GM18909 (cell line): ENCODE measurements around the gene FAM199X.

Source experiments
- ATAC-seq: cut with Tn5 transposase; IDR thresholded peaks from one replicate; pipeline ENCODE4 v1.9.1; 2021; ENCODE audit warnings: mild to moderate bottlenecking; ENCODE audit not compliant: unreplicated experiment, poor library complexity

Gene FAM199X

DNA sequence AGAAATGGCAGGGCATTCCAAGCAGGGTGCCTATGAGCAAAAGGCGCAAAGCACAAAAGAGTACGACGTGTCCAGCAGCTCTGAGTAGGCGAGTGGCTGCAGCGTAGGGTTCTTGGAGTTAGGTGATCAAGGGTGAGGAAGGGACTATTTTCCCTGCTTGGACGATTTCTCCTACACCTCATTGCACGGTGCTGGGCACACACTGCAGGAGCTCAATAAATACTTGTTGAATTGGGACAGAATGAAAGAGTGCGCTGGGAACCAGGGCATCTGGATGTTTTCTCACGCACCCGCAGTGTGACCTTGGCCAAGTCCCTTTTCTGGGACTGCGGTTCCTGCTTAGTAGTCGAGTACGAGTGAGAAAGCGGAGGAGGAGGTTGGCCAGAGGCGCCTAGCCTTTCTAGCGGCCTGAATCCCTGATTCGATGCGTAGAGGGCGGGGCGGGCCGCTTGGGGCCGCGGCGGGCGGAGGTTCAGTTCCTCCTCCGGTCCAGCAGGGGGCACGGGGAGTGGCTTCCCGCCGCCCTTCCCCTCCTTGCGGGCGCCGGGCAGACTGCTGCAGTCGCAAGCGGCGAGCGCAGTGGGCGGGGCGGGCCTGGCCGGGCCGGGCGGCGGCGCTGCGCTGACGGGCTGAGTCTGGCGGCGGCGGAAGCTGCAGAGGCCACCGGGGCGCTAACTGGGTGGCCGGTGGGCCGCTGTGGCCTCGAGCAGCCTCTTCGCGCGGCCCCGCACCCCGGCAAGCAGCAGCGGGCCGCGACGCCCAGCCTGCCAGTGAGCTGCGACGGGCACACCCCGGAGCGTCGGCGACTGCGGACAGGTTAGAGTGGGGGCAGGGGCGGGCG lies at the start of gene FAM199X:
Gene FAM199X, plus strand, starts transcription at position 560 of the 841 bp plus-strand sequence. CDS start 333 bp downstream, outside the sequence.
- peak; percentile 96 for ATAC-seq

DNA sequence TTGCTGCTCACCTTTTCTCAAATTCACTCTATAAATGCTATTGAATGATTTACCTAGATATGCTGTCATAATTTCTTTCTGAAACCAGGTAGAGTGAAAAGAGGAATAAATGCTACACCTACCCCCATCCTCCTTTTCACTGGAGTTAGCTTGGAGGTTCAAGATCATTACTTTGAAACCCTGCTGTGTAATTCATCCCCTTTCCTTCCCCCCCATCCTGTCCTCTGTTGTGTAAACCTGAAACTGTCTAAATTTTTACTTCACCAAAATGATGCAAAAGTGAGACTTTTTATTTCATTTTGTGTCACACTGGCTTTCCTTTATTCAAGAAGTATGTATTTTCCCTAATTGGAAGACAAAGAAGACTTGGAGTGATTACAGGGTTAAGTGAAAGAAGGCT lies 48.5 kb upstream of the FAM199X start:
- ATAC-seq = no peak

DNA sequence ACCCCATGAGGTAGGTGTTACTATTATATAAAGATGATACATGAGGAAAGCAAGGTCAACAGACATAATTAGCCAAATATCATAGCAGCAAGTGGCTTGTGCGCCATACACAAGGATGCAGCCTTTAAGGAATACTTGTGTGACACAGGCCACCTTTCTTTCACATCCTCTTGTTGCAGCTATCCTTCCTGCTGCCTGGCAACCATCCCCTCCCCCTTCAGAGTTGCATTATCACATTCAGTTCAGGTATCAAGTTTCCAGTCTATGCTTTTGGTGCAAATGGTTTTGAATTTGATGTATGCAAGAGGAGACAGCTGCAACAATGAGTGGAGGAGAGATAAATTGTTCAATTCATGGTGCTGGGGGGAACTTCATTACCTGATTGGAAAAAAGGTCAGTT lies 47.5 kb upstream of the FAM199X start:
- no peak for ATAC-seq

DNA sequence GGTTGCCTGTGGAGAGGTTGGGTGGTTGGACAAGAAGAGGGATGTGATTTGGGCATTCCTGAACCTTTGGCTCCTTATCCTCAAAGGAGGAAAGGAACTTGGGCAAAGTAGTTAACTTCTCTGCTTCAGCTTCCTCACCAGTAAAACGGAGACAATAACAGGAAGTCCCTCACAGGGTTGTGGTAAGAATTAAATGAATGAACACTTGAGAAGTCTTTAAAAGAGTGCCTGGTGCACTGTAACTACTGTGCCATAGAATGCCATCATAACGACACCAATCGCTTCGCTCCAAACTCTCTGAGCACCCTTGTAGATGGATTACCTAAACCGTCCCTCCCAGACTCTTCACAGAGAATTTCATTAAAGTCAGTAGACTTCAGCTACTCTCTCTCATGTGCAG lies 43.4 kb upstream of the FAM199X start:
- ATAC-seq = no peak

DNA sequence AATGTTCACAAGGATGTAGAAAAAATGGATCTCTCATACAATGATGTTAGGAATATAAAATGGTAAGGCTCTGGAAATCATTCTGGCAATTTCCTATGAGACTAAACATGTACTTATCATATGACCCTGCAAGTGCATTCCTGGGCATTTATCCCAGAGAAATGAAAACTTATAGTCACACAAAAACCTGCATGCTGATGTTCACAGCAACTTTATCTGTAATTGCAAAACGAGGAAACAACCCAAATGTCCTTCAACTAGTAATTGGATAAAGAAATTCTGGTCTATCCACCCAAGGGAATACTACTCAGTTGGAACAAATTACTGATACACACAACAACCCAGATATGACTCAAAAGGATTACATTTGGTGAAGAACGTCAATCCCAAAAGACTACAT lies 39.4 kb upstream of the FAM199X start:
- ATAC-seq = no peak

DNA sequence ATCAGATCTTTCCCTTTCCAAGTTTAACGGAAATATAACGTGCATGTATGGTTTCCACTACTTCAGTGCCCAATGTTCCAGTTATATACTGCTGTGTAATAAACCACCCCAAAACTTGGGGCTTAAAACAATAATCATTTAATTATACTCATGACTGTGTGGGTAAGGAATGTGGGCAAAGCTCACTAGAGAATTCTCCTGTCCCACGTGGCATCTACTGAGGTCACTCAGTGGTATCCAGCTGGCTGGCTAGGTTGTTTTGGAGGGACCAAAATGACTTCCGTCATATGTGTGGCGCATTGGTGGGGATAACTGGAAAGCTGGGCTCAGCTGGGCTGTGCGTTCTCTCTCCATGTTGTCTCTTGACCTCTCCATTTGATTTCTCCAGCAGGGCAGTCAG lies 35.4 kb upstream of the FAM199X start:
- ATAC-seq = no peak

DNA sequence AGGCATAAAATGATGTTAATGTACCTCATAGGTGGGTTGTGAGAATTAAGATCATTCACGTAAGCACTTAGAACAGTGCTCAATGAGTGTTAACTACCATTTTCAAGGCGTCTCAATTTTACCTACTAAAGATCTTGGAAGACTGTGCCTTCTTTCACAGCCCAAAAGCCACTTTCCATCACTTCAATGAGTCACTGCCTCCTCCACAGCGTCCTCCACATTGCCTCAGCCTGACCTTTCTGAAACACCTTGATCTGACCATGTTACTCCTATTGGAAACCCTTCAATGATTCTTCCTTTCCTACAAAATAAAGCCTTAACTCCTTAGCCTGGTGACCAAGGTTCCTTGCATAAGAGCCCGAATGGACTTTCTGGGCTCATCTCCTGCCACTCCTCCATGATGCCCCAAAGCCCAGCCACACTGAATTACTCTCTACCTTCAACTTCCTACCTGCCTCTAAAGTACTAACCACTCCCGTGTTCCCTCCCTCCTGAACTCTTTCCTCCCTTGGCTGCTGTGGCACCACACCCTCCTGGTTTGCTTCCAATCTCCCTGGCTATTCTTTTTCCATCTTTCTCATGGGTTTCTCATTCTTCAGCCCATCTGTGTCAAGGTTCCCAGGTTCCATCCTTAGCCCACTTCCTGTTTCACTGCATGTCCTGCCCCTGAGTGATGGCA lies 31.5 kb upstream of the FAM199X start:
- no peak for ATAC-seq

DNA sequence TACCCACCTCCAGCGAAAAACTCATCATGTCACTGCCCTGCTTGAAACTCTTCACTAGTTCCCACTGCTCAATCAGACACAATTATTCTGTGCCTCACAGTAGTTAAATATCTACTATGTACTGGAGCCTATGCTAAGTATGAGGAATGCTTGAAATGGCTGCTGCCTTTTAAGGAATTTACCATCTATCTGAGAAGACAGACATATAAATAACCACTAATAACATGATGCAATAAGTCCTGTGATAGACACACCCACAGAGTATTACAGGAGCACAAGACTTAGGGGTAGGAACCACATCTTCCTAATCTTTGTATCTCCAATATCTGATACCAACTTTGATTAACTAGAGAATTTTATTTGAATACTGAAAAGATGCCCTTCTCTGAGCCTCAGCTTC lies 30.6 kb upstream of the FAM199X start:
- no peak for ATAC-seq

DNA sequence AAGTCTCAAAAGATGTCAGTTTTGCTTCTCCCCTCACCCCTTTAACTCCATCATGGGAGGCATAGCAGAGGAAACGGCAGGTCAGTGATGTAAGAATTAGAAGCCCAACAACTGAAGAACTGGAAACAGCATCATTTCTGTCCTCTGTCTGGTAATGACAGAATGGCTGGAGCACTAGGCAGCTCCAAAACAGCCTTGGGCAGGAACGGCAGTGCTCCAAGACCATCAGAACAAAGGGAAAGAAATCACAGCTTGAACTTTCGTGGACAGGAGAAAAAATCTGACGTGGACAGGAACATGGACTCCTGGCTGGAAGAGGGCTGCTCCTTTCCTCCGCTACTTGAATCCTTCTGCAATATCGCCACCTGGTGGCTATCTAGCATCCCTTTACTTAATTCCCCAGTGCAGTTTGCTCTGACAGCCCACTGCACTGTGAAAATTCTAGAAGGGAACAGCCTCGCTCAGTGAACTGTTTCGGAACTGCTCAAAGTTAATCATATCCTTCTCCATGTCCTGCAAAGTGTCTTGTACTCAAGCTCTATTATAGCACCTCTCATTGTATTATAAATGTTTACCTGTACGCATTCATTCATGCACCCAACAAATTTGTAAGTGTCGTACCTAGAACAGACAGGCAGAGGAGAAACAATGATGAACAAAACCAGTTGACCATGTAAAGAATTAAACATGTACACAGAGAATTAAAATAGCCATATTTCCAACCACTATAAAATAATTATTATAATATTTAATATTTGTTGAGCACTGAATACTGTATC lies 29.8 kb upstream of the FAM199X start:
- peak; percentile 94 for ATAC-seq

DNA sequence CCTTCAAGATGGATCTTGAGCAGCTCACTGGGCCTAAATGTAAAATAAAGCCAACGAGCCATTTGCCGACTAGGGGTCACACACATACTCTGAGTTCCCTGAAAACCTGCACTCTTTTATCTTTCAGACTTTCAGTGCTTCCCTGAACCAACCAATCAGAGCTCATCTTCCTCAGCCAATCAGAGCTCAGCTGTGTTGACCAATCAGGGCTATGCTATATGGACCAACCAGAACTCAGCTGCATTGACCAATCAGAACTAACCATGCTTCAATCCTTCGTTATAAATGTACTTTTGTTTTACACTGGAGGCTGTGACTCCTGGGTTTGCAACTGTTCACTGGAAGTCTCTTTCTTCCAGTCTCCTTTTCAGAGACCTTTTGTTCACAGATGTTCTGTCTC lies 28.8 kb upstream of the FAM199X start:
- no peak for ATAC-seq

DNA sequence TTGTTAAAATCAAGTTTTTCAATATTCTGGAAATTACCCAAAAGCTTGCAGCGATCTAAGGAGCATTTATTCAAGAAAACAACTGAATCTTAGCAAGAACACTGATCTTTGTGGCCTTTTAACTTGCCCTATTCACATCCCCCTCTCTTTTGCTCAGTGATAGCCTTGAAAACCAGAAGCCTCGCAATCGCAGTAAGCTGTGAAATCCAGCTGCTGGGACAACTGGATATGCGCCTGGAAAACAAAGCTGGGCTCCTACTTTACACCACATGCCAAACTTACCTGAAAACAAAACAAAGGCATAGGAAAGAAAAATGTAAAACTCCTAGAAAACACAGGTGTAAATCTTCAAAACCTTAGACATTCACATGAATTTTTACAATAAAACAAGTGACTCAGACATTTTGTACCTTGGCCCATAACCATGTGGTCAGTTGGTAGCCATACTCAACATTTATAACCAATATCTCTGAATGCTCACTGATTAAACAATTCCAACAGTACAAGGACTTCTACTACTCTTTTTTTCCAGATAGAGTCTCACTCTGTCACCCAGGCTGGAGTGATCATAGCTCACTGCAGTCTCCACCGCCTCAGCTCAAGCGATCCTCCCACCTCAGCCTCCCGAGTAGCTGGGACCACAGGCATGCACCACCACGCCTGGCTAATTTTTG lies 25.0 kb upstream of the FAM199X start:
- ATAC-seq = no peak

DNA sequence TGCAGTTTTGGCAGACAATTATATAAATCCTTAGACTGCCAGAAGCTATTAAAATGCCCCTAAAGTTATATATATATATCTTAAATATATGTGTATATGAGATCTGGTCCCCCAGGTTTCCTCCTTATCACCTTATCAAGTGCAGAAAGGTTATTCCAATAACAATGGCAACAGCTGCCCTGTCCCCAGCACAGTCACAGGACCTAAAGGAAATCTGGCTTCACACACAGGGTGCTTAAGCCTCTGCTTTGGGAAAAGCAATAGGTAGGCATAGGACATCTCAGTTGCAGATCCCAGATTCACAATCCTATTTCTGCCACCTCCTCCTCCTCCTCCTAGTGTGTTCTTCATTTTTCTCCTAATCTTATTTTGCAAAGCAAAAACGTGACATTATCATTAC lies 15.2 kb upstream of the FAM199X start:
- ATAC-seq = no peak

DNA sequence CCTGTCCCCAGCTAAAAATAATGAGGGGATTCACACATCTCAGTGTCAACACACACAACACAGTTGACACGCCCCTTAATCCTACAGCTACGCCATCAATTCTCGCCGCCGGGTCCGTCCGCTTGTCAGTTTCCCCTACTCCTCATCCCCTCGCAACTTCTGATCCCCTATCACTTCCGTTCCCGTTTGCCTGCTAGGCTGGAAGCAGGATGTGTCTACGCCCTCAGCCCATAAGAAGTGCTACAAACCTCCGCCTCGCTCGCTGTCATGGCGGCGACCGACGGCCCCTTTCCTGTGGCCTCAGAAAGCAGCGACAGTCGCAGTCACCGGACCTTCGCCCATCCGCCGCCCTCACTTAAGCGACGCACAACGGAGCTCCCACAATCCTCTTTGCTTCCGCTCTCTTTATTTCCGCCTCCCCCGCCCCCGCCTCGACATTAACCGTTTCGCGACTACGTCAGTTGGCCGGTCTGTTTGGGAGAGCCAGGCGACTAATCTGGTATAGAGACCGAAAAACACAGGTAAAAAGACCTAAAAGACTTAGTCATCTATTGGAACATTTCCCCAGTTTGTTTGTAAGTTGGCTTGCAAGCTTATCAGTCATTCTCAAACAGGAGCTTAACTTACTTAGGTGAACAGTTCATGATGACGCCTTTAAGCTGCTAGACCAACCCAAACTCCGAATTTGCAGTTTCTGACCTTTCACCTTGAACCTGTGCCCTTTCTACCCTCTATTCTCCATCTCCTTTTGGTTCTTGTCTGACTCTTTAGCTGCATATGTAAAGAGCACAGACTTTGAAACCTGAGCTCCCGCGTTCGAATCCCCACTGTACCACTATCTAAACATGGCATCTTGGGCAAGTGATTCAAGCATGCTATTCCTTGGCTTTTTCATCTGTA lies 9.4 kb upstream of the FAM199X start, which contains the start of gene SLC25A53:
Gene SLC25A53, minus strand, starts transcription at position 380 of the 900 bp plus-strand sequence. CDS start 51,752 bp downstream, outside the sequence.
- peak; percentile 93 for ATAC-seq

DNA sequence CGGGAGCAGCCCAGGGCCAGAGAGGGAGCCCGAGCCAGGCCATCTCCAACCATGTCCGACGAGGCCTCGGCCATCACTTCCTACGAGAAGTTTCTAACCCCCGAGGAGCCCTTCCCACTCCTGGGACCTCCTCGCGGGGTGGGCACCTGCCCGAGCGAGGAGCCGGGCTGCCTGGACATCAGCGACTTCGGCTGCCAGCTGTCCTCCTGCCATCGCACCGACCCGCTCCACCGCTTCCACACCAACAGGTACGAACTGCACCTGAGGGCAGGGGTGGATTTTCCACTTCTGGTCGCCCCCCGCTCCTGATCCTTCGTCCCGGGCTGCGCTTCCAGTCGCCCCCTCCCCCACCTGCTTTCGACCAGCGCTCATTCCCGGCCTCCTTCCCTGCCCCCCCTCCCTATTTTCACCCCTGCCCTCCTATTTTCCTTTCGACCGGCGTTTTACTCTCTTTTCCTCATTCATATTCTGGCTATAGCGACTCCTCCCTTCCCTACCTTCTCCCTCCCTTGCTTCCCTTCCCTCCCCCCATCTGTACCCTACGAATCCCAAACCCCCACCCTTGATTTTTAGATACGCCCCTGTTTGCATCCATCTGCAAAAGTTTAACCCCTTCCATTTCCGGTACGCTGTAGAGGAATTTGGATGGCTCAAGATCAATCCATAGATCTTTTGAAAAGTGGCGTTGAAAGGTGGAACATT lies 633 bp downstream of the FAM199X start:
- no peak for ATAC-seq

DNA sequence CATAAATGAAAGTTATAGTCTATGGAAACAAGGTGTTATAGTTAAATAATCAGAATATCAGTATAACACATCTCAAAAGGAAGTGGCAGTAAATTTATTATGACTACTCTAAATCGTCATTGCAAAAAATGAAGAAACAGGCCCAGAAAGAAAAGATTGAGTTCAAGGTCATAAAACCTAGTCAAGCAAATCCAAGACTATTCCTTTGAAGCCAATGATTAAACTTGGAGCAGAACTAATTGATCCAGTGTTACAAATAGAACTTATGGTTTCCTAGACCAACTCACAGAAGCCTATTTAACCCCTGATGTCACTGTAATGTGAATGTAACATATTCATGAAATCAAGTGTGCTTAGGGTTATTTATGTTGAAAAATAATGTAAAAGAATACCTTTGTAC lies 1.9 kb downstream of the FAM199X start:
- ATAC-seq = no peak

DNA sequence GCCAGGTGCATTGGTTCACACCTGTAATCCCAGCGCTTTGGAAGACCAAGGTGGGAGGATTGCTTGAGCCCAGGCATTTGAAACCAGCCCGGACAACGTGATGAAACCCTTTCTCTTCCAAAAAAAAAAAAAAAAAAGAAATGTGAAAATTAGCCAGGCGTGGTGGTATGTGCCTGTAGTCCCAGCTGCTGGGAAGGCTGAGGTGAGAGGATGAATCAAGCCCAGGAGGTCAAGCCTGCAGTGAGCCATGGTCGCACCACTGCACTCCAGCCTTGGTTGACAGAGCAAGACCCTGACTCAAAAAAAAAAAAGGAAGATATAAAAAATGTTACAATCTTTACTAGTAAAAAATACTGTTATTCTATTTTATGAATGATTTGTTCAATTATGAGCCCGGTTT lies 5.9 kb downstream of the FAM199X start:
- no peak for ATAC-seq

DNA sequence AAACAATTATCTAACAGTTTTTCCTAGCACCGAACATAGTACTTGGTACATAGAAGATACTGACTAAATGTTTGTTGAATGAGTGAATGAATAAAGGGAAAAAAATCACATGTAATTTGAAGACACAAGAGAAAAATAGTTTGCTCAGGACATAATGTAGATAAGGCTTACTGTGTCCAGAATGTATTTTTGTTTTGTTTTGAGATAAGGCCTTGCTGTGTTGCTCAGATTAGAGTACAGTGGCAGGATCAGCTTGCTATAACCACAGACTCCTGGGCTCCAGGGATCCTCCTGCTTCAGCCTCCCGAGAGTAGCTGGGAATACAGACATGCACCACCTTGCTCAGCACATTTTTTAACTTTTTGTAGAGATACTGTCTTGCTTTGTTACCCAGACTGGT lies 6.5 kb downstream of the FAM199X start:
- no peak for ATAC-seq

DNA sequence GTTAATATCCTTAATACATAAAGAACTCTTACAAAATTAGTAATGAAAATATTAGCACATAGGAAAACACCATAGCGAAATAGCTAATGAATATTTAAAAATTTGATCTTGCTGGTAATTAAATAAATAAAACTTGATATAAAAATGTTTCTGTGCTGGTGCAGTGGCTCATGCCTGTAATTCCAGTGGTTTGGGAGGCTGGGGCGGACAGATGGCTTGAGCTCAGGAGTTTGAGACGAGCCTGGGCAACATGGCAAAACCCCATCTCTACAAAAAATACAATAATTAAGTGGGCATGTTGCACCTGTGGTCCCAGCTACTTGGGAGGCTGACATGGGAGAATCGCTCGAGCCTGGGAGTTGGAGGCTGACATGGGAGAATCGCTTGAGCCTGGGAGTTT lies 7.6 kb downstream of the FAM199X start:
- no peak for ATAC-seq

DNA sequence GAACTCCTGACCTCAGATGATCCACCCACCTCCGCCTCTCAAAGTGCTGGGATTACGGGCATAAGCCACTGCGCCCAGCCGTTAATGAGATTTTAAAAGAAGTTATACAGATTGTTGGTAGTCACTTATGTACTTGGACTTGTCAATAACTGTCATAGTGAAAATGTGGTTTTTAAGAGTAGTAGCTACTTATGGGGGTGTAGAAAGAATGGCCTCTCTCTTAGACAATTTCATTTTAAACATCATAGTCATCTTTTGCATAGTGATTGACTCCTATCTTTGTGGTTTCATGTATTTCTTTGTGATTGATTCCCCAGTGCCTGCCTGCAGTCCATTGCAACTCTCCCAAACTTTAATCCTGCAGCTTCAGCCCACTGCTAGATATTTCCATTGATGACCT lies 17.4 kb downstream of the FAM199X start:
- no peak for ATAC-seq
